ENCODE measurements around the gene NKX1-2.

- TF ChIP-seq POLR2AphosphoS5 (IDR thresholded peaks at IDR 0.05; ENCODE audit: low read depth, low read length) (no peak), CTCF (IDR thresholded peaks at IDR 0.05 in 2 of 3, conservative IDR thresholded peaks at IDR 0.05 in 1 of 3; ENCODE audit: borderline replicate concordance in 1 of 3, insufficient read depth in 1 of 3, low read depth in 2 of 3, low read length in 2 of 3) (no peak), RAD21 (IDR thresholded peaks at IDR 0.05; ENCODE audit: low read depth) (no peak), ATF3 (IDR thresholded peaks at IDR 0.05) (no peak), SIN3A (IDR thresholded peaks at IDR 0.05; ENCODE audit: low read depth) (no peak), CEBPB (IDR thresholded peaks at IDR 0.05; ENCODE audit: low read depth) (no peak), EGR1 (IDR thresholded peaks at IDR 0.05; ENCODE audit: low read depth) (no peak), POLR2A (IDR thresholded peaks at IDR 0.05; ENCODE audit: borderline replicate concordance, extremely low read depth, insufficient read depth, insufficient read length) (no peak), ELF1 (IDR thresholded peaks at IDR 0.05; ENCODE audit: borderline replicate concordance, low read depth) (no peak), REST (IDR thresholded peaks at IDR 0.05; ENCODE audit: low read depth) (no peak), MAX (IDR thresholded peaks at IDR 0.05) (no peak), CBX3 (IDR thresholded peaks at IDR 0.05; ENCODE audit: low read depth) (no peak), SP1 (IDR thresholded peaks at IDR 0.05; ENCODE audit: low read depth) (no peak), EZH2 (IDR thresholded peaks at IDR 0.05) (no peak)
Measured at GRCh38 chr10:124492266-124492665, 42.4 kb upstream of the NKX1-2 start.
